Cerebellar cortex (tissue), 1 donor: ENCODE data around the gene GNB1L.

Experiments
- DNase-seq: peaks from one replicate; pipeline ENCODE4 v3.0.0-alpha.2; 2015; ENCODE audit warnings: low spot score

The GNB1L gene

GRCh38 chr22:19775496-19776325 is 79.0 kb downstream of the GNB1L start:
- no peak for DNase-seq

DNA sequence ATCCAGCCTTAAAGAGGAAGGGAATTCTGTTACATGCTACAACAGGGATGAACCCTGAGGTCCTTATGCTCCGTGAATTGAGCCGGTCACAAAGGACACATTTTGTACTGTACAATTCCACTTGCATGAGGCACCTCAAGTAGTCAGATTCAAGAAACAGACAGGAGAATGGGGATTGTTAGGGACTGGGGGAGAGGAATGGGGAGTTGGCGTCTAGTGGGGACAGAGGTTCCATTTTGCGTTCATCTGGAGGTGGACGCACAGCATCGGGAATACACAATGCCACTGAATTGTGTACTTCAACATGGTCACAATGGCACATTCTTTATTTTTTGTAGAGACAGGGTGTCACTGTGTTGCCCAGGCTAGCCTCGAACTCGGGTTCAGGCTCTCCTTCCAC is 80.0 kb downstream of the GNB1L start:
- DNase-seq, result no peak

DNA sequence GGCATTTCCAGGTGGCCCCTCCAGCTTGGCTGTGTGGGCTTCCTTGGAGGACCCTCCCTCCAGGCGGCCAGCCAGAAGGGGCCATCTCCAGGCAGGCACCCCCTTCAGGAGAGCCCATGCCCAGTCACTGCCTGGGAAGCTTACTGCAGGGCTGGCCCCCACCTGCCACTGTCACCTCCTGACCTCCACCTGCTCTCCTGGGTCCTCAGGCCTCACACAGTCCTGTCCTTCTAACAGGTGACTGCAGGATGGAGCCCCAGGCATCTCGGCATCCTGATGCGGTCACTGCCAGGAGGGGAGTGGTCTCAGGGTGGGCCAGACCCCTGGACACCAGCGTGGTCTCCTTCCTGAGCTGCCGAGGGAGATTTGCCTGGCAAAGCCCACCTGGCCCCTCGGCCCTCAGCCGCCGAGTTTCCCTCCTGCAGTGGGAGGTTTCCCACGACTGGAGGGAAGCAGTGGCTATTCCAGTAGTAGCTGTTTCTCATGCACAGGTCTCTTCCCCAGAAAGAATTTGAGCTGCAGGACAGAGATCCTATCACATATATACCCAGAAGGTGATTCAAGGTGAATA is 81.1 kb downstream of the GNB1L start:
- DNase-seq, result no peak

DNA sequence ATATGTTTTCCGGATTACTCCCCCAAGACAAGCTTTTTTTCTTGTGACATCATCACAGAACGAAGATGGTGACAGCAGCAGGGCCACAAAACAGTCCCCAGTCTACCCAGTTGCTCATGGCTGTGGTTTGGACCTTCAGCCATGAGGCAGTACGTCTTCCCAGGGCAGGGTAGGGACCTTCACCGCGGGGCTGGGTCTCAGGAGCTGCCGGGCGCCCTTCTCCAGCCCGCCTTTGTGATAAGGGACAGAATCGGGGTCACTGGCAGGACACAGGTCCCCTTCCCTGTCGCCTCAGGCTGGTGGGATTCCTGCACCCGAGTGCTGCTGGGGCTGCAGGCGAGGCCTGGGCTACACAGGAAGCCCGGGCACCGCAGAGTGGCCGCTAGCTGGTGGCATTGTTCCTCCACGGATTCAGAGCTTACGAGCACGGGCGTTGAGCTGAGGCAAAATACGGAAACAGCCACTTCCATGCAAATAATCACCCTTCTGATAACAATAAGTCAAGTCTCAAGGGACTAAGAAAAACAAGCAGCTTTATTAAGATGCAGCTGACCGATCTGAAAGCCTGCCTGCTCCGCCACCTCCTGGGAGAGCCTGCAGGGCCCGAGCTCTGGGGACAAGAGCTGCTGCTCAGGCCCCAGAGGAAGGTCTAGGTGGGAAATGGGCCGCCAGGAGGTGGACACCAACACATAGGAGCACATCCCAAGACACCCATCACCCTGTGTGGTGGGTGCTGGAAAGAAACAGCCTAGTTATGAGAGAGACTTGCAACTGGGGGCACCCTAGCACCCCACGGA is 81.8 kb downstream of the GNB1L start:
- DNase-seq, result no peak

DNA sequence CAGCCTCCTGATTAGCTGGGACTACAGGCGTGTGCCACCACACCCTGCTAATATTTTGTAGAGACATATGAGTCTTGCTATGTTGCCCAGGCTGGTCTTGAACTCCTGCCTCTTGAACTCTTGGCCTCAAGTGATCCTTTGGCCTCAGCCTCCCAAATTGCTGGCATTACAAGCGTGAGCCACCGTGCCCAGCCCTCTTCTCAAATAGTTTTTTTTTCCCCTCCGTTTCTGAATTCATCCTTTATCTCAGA is 82.3 kb downstream of the GNB1L start:
- no peak for DNase-seq

DNA sequence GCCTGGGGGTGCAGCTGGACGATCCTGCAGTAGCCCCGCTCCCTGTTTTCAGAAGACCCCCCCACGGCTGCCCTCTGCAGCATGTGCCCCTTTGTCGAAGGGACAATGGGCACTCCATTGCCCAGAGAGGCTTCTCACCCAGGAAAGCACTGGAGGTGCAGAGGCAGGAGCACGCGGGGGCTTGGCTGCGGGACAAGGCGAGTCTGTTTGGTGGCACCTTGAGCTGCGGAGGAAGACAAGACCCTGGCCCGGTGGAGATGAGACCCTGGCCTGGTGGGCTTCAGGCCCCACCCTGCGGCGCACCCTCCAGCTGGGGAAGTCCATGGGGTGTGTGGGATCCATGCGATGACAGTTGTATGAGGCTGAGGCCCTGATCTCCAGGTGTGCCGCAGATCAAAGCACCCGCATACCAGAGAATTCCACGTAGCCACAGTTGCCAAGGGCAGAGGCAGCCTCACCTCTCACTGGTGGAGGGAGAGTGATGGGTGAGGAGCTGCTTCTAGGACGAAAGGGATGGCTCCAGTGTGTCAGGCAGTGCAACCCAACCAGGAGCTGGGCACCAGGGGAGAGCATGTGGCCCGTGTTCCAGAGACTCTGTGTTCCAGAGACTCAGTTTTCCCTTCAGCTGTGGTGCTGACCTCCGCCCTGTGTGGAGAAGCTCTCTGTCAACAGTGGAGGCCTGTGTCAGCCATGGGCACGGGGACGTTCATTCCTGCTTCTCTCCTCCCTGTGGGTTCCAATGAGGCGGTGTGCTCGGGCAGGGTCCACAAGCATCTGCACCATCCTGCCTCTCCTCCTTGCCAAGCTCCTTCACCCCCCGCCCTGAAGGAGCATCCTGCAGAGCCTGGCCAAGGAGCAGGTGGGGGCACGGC is 84.1 kb downstream of the GNB1L start:
- no peak for DNase-seq

DNA sequence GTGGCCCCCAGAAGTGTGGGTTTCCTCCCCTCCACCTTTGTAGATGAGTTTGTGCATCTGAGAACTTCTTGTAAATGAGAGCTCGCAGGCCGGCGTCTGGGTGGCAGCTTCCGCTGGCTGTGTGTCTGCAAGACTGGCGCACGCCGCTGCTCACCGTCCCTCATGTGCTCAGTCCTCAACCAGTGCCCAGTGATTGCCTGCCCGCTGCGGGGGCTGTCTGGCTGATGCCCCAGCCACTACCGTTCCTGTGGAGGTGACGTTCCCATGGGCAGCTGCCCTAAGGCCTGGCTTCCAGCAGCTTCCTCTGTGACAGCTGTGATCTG is 85.3 kb downstream of the GNB1L start:
- DNase-seq, result no peak

DNA sequence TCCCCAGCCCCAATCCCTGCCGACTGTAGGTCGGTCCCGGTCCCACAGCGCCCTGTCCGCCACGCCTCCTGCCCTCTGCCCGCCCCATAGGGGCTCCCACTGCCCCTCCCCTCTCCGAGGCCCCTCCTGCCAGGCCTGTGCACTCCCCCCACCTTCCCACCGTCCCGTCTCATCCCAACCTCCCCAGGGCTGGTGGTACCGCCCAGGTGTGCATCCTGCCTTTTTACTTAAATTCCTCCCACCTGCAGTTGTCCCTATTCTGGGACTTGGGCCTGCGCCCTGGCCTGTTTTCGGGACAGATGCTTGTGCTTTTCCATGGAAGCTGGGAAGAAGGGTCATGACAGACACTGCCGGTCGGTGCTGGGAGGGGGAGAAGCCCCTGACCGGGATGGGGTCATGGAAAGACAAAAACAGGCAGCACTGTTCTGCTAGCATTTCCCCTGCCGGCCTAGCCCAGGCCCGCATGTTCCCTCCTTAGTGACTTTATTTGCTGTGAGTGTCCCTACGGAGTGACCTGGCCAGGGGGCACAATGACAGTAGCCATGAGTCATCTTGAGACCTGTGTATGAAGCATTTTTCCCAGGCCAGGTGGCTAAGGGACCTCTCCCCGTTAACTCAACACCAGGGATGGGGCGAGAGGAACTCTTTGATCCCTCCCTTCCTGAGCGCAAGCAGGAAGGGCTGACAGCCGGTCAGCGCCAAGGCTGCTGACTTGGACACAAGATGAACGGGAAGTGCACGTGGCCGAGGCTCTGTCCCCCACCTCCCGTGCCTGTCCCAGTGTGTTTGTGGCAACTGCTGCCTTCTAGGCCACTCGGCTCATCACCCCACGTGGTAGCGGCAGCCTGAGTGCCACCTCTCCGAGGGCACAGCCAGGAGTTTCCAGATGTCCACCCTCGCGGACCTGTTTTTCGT is 87.0 kb downstream of the GNB1L start:
- no peak for DNase-seq

DNA sequence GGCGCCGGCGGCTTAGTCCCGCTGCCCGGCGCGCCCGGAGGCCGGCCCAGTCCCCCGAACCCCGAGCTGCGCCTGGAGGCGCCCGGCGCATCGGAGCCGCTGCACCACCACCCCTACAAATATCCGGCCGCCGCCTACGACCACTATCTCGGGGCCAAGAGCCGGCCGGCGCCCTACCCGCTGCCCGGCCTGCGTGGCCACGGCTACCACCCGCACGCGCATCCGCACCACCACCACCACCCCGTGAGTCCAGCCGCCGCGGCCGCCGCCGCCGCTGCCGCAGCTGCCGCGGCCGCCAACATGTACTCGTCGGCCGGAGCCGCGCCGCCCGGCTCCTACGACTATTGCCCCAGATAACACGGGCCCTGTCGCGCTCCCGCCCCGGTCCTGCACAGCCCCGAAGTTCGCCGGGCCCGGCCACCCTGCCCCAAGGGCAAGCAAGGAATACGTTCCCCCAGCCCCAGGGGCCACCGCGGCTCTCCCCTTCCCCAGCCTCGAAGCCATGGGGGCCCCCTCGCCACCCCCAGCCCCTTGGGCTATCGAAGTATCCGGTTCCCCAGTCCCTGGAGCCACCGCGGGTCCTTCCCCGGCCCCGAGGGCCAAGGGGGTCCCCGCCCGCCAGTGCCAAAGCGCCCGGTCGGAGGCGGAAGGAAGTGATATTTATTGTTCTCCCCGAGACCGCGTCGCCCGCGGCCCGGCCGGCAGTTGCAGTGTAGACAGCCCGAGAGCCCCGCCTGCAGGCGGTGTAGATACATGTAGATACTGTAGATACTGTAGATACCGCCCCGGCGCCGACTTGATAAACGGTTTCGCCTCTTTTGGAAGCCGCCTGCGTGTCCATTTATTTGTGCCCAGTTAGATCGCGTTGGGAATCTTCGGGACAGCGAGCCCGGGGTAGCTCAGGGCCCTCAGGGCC is 87.9 kb downstream of the GNB1L start:
- DNase-seq, result no peak

DNA sequence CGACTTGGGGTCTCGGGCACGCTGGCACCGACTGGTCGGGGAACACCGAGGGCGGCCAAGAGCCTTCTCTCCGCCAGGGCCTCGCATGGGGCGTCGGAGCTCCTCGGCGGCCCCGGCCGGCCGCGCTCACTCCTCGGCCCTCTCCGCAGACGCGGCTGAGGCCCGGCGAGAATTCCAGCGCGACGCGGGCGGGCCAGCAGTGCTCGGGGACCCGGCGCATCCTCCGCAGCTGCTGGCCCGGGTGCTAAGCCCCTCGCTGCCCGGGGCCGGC is 88.5 kb downstream of the GNB1L start:
- no peak for DNase-seq

DNA sequence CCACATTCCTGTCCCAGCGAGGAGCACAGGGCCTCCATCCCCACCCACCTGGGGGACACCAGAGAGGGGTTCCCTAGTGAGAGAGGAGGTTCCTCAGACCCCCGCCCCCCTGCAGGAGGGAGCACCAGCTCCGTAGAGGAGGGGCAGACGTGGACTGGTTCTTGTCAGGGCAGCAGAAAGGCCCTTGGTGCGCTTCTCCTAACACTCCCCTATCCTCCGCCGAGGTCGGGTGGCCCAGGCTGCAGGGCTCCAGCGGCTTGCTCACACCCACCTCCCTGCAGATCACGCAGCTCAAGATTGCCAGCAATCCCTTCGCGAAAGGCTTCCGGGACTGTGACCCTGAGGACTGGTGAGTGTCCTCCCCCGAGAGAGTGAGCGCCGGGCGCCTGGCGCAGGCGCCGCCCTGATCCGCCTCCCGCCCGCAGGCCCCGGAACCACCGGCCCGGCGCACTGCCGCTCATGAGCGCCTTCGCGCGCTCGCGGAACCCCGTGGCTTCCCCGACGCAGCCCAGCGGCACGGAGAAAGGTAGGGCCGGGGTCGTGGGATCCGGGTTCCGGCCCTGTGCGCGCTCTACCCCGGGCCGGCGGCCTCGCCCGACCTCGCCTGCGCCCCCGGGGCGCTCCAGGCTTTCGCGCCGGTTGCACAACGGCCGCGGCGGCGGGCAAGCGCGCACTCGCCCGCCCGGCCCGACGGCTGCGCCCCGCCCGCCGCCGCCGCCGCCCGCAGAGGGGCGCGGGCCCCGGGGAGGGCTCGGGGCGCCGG is 89.0 kb downstream of the GNB1L start:
- no peak for DNase-seq

DNA sequence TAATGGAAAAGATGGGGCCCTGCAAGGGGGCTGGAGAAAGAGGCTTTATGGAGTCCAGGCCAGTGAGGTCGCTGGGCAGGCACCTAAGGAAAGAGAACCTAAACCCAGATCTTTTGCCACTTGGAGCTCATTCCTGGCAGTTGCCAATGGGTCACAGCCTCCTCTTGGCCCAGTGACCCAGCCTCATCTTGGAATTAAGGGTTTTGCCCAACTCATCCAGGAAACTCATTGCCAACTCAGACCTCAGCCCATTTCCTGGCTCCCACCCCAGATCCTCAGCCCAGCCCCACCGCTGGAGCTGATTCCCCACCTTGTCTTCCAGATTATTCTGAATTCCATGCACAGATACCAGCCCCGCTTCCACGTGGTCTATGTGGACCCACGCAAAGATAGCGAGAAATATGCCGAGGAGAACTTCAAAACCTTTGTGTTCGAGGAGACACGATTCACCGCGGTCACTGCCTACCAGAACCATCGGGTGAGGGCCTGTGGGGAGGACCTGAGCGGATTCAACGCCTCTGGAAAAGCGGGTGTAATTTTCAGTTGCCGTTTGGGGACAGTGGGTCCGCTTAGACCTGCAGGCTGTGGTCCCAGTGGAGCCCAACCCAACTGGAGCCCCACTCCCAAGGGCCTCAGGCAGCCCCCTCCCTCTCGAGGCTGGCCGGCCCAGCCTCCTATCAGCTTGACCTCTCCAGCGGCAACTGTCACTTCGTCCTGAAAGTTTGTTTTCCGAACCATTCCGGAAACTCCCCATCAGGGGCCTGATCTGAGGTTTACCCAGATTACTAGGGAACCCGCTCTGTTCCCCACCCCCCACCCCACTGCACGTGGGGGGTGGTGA is 89.8 kb downstream of the GNB1L start:
- DNase-seq, result no peak

DNA sequence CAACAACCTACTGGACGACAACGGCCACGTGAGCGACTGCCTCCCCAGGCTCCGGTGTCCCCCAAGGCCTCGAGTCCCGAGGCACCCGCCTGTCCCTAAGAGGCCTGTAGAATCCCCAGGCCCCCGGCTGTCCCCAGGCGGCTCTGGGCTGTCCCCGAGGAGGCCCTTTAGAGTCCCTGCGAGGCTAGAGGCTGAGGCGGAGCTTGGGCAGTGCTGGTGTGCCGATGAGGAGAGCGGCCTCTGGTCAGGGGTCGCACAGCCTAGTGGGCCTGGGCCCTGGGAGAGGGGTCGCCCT is 90.4 kb downstream of the GNB1L start:
- no peak for DNase-seq

DNA sequence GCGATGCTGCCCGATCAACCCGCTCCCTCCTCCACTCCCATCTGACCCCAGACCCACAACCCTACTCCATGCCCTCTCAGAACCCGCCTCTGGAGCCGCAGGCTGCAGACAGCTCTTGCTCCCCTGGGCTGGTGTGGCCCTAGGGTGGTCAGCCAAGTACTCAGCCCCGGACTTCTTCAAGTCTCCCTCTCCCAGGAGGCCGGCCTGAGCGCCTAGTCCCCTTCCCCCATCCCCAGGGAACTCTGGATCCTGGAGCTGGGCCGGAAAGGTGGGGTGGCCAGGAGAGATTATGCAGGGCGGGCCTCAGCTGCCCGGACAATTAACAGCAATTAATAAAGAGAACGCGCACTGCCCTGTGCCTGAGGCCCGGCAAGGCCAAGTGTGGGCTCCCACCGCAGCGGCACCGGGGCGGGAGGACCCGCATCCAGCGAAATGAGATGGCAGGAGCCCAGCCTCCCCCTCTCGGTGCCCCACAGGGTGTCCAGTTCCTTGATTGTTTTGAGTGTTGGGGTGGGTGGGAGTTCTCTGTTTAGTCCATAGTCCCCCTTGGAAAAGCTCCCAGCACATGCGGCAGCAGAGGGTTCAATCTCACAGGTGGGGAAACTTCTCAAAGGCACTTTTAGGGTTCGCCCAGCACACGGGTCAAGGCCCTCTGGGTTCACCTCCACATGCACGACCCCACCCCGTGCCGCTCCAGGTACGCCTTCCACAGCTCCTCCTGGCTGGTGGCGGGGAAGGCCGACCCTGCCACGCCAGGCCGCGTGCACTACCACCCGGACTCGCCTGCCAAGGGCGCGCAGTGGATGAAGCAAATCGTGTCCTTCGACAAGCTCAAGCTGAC is 91.0 kb downstream of the GNB1L start:
- no peak for DNase-seq

DNA sequence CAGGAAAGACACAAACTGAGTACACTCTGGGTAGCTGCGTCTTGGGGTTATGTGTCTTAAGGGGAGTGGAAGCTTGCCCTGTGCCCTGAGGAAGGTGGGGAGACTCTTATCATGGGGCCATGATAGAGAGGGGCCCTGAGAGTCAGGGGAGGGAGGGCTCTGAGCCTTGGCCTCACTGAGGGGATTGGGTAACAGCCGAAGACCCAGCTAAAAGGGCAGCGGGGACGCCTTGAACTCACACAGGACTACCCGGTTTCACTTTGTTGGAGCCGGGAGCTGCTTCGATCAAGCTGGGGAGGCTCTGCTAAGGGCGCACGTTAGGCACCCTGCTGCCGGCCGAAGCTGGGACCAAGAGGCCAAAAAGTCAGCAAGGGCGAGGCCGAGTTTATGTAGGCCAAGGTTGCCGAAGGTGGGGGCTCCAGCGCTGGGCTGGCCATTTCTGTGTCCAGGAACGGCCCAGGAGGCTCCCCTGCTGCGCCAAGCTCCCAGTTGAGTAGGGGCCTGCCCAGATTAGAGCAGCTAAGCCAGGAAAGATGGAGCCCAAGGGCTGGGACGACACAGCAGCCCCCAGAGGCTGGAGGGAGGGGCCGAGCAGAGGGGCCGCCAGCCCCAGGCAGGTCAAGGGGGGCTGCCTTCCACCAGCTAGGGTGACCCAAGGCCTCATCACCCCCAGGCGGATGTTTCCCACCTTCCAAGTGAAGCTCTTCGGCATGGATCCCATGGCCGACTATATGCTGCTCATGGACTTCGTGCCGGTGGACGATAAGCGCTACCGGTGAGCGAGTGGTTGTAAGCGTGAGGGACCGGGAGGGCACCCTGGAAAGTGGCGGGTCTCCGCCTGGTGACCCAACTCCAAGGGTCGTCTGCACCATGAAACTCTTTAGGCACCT is 91.9 kb downstream of the GNB1L start:
- DNase-seq, result no peak

GRCh38 chr22:19761725-19762567 is 92.7 kb downstream of the GNB1L start:
- no peak for DNase-seq
